Measurements from ENCODE around the gene CD8B.
"Not testable (repeated sequence)": the region's sequence is repeated elsewhere in the genome, so short reads cannot be mapped to it uniquely, and the experiment has no call there.

CD8B gene

GRCh38 chr2:86836915-86837695 lies 24.6 kb downstream of the CD8B start:
- not testable (repeated sequence) for DNase-seq (ENCODE audit: low spot score)

- DNase-seq (ENCODE audit: low spot score) = not testable (repeated sequence)
Observed at GRCh38 chr2:86835548-86835889, 26.2 kb downstream of the CD8B start.

- no peak for DNase-seq (ENCODE audit: low spot score)
Observed at GRCh38 chr2:86833315-86833714, 28.4 kb downstream of the CD8B start.

- DNase-seq (ENCODE audit: low spot score) = no peak
Observed at GRCh38 chr2:86832334-86833096, 29.2 kb downstream of the CD8B start.

GRCh38 chr2:86831537-86831936 lies 30.1 kb downstream of the CD8B start:
- no peak for DNase-seq (ENCODE audit: low spot score)

- DNase-seq (ENCODE audit: low spot score) = no peak
Observed at GRCh38 chr2:86826951-86827350, 34.7 kb downstream of the CD8B start.

- DNase-seq (ENCODE audit: low spot score) = no peak
Observed at GRCh38 chr2:86825693-86826381, 35.8 kb downstream of the CD8B start.

GRCh38 chr2:86825036-86825692 lies 36.5 kb downstream of the CD8B start:
- no peak for DNase-seq (ENCODE audit: low spot score)

GRCh38 chr2:86822668-86823345 lies 38.9 kb downstream of the CD8B start:
- DNase-seq (ENCODE audit: low spot score) = no peak

GRCh38 chr2:86821842-86822241 lies 39.8 kb downstream of the CD8B start:
- DNase-seq (ENCODE audit: low spot score) = no peak

GRCh38 chr2:86821306-86821705 lies 40.4 kb downstream of the CD8B start:
- no peak for DNase-seq (ENCODE audit: low spot score)

GRCh38 chr2:86818957-86819356 lies 42.7 kb downstream of the CD8B start:
- DNase-seq (ENCODE audit: low spot score) = no peak

- no peak for DNase-seq (ENCODE audit: low spot score)
Observed at GRCh38 chr2:86818114-86818801, 43.4 kb downstream of the CD8B start.

GRCh38 chr2:86815611-86816010 lies 46.1 kb downstream of the CD8B start:
- no peak for DNase-seq (ENCODE audit: low spot score)

GRCh38 chr2:86809481-86810121 lies 52.1 kb downstream of the CD8B start:
- no peak for DNase-seq (ENCODE audit: low spot score)

GRCh38 chr2:86808315-86809161 lies 53.1 kb downstream of the CD8B start:
- peak; percentile 92 for DNase-seq (ENCODE audit: low spot score)

- DNase-seq (ENCODE audit: low spot score) = peak; percentile 34
Observed at GRCh38 chr2:86807468-86808275, 54.0 kb downstream of the CD8B start.

GRCh38 chr2:86807133-86807467 lies 54.6 kb downstream of the CD8B start:
- no peak for DNase-seq (ENCODE audit: low spot score)

Measured in hepatic stellate cell (primary cell).